Fibroblast of mammary gland (primary cell): ENCODE data around the gene SLC45A3.

Experiments
- DNase-seq: peaks from one replicate; pipeline ENCODE4 v3.0.0-alpha.2; 2010; ENCODE audit warnings: low read depth
- H3K4me3 ChIP-seq: 2 replicates; pipeline ENCODE4 v1.5.1; 2011; ENCODE audit warnings: low read depth, mild to moderate bottlenecking, low read length, moderate library complexity; ENCODE audit not compliant: control insufficient read depth
- TF ChIP-seq, protein P1 (sequence below): conservative IDR thresholded peaks from 2 replicates; pipeline ENCODE4 v1.5.1; 2011; ENCODE audit warnings: low read depth, low read length, inconsistent platforms; ENCODE audit not compliant: control insufficient read depth, insufficient read depth

The SLC45A3 gene

DNA sequence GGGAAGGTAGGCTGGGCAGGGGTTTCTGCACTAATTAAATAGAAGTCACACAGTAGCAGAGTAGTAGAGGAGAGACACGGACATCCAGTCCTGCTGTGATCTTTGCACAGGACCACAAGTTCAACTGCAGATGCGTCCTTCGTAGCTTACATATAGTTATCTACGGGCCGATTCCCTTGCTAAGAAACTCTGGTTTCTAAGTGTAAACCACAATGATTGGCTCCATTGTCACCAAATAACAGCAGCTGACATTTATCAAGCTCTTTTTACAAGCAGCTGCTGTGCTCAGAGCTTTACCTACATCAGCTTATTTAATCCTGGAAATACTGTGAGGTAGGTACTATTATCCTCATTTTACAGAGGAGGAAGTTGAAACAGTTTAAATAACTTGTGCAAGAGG lies 3.1 kb downstream of the SLC45A3 start:
- H3K4me3 ChIP-seq, result no peak overlapping the region
- no peak for DNase-seq
- TF ChIP-seq, protein P1, sequence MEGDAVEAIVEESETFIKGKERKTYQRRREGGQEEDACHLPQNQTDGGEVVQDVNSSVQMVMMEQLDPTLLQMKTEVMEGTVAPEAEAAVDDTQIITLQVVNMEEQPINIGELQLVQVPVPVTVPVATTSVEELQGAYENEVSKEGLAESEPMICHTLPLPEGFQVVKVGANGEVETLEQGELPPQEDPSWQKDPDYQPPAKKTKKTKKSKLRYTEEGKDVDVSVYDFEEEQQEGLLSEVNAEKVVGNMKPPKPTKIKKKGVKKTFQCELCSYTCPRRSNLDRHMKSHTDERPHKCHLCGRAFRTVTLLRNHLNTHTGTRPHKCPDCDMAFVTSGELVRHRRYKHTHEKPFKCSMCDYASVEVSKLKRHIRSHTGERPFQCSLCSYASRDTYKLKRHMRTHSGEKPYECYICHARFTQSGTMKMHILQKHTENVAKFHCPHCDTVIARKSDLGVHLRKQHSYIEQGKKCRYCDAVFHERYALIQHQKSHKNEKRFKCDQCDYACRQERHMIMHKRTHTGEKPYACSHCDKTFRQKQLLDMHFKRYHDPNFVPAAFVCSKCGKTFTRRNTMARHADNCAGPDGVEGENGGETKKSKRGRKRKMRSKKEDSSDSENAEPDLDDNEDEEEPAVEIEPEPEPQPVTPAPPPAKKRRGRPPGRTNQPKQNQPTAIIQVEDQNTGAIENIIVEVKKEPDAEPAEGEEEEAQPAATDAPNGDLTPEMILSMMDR, result no peak

DNA sequence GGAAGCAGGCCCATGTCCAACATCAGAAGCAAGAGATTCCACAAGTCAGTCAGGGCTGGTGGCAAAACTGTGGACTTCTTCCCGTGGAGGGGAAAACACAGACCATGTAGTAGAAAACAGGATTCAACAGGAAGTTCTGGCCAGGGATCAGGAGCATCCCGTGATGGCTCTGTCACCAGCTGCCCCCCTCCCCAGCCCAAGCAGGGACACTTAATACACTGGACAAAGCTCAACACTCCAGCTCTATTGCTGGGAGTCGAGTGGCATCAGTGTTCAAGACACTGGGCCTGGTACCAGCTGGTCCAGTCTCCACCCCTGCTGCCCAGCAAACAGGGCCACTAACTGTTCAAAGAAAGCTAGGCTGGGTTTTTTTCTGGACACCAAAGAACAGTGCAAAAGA lies 3.7 kb downstream of the SLC45A3 start:
- no peak overlapping the region for H3K4me3 ChIP-seq
- no peak for DNase-seq
- TF ChIP-seq, protein P1, result no peak

DNA sequence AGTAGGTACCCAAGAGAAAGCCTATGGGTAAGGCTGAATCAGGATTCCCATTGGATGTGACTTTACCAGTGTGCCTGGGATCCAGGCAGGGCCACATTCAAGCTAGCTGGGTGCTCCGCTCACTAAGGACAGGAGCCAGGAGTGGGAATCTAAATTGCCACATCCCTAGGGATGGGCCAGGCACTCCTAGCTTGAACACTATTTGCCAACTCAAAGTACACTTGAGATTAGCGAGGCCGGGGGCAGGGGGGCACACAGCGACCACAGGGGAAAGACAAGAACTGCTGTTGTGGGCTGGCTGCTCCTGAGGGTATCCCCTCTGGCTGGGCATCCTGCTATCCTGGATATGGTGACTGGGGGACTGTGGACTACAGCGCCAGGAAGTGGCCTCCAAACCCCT lies 4.3 kb downstream of the SLC45A3 start:
- TF ChIP-seq, protein P1, result no peak
- no peak for DNase-seq
- H3K4me3 ChIP-seq, result no peak overlapping the region

DNA sequence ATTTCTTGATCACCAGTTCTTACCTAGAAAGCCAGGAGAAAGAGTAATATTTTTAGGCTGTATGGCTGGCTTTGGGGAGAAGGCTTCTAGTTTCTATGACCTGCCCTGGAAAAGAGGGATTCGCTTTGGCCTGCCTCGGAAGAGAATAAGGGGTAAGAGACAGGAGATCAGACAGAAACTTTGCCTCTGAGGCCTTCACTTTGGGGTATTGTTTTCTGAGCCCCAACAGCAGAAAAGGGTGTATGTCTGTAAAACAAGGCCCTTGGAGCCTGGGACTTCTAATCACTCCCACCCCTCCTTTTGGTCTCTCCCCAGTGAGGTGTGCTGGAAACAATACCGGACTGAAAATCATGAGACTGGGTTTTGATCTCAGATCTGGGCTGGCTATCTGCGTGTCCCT lies 5.1 kb downstream of the SLC45A3 start:
- no peak for DNase-seq
- H3K4me3 ChIP-seq, result no peak overlapping the region
- TF ChIP-seq, protein P1, result no peak

DNA sequence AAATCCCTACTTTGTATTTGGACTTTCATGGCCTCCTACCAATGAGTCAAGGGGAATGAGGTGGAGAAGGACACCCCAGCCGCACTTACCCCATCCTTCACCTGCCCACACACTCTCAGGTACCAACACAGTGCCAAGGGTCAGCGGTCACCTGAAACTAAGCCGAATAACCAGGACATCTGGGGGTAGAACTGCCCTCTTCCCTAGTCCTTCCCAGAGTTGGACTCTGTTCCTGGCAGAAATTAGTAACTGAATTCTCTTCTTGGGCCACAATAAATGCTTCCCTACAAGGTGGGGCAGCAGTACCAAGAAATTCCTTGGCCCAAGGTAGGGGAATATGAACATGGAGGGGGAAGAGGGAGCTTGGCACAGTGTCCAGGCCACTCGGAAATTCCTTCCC lies 7.3 kb downstream of the SLC45A3 start:
- DNase-seq, result no peak
- TF ChIP-seq, protein P1, result no peak
- H3K4me3 ChIP-seq, result no peak overlapping the region

DNA sequence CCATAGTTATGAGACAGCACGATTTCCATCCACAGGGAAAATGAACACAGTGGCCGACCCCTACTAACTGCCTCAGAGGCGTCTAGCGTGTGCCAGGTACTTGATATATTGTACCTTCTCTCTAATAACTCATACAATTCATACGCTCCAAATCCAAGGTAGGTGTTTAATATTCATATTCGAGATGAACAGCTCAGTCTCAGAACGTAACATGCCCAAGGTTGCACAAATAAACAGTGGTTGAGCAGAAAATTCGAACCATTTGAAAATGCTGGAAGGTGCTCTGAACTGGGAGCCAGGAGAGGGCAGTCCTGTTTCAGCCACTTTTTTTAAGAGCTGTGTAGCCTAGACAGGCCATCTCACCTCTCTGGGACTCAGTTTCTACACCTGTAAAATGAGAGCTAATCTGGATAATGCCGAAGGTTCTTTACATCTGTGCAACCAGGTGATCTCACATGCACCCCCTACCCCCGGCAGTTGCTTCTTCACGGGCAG lies 7.9 kb downstream of the SLC45A3 start:
- no peak overlapping the region for H3K4me3 ChIP-seq
- TF ChIP-seq, protein P1, result no peak
- no peak for DNase-seq
